ENCODE results near the gene DDX3X.
A peak's percentile ranks its signal among the peaks of the same experiment; 100 is the strongest.
"Not testable (repeated sequence)": the region's sequence is repeated elsewhere in the genome, so short reads cannot be mapped to it uniquely, and the experiment has no call there.

The DDX3X gene

DNA sequence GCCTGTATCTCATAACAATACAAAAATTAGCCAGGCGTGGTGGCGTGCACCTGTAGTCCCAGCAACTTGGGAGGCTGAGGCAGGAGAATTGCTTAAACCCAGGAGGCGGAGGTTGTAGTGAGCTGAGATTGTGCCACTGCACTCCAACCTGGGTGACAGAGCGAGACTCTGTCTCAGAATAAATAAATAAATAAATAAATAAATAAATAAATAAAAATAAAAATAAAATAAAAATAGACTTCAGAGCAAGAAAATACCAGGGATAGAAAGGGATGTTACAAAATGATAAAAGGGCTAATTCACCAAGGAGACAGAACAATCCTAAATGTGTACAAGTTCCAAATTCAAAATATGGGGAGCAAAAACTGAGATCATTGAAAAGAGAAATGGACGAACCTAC, 37.6 kb downstream of the DDX3X start:
- not testable (repeated sequence) for DNase-seq (ENCODE audit: low read depth, low spot score)

DNA sequence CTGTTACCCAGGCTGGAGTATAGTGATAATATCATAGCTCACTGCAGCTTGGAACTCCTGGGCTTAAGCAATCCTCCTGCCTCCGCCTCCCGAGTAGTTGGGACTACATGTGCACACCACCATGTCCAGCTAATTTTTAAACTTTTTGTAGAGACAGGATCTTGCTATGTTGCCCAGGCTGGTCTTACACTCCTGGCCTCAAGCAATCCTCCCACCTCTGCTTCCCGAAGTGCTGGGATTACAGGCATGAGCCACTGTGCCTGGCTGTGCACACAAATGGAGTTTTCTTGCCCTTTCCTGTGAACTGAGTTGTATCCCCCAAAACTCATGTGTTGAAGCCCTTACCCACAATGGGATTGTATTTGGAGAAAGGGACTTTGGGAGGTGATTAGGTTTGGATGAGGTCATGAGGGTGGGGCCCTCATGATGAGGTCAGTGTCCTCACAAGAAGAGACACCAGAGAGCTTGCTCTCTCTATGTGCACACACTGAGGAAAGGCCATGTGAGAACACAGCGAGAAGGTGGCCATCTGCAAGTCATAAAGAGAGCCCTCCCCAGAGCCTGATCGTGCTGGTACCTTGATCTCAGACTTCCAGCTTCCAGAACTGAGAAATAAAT, 40.1 kb downstream of the DDX3X start:
- no peak for DNase-seq (ENCODE audit: low read depth, low spot score)

- DNase-seq (ENCODE audit: low read depth, low spot score), result no peak
These were observed 43.7 kb downstream of the DDX3X start for GRCh38 chrX:41377624-41378023.

- peak; percentile 82 for DNase-seq (ENCODE audit: low read depth, low spot score)
These were observed 47.7 kb downstream of the DDX3X start for GRCh38 chrX:41381685-41382084.

GRCh38 chrX:41382714-41383645, 49.0 kb downstream of the DDX3X start:
- peak; percentile 42 for DNase-seq (ENCODE audit: low read depth, low spot score)

- no peak for DNase-seq (ENCODE audit: low read depth, low spot score)
These were observed 50.2 kb downstream of the DDX3X start for GRCh38 chrX:41384051-41384705.

DNA sequence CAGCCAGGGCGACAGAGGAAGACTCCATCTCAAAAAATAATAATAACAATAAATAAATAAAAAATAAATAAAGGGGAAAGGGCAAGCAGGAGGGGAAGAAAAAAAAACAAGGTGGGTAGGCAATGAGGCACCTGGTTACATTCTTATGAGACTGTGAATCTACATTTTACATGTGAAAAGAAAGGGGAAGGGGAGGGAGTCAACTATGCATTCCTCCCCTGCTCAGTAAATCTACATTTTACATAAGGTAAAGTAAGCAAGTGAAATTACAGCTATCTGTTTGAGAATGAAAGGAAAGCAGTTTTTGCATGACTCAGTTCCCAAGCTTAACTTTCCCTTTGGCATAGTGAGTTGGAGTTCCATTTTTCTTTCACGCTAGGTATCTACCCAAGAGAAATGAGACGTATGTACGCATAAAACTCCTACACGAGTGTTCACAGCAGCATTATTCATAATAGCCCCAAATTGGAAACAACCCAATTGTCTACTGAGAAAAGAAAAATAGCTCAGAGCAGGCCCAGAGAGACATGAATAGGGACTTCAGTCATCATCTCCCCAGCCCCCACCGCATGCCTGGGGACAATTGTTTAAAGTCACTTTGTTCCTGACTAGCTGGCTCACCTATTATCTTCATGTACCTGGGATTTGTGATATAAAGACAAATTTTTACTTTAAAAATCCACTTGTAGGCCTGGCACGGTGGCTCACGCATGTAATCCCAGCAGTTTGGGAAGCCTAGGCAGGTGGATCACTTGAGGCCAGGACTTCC, 52.4 kb downstream of the DDX3X start:
- DNase-seq (ENCODE audit: low read depth, low spot score), result no peak

- DNase-seq (ENCODE audit: low read depth, low spot score), result no peak
These were observed 54.6 kb downstream of the DDX3X start for GRCh38 chrX:41388543-41388942.

DNA sequence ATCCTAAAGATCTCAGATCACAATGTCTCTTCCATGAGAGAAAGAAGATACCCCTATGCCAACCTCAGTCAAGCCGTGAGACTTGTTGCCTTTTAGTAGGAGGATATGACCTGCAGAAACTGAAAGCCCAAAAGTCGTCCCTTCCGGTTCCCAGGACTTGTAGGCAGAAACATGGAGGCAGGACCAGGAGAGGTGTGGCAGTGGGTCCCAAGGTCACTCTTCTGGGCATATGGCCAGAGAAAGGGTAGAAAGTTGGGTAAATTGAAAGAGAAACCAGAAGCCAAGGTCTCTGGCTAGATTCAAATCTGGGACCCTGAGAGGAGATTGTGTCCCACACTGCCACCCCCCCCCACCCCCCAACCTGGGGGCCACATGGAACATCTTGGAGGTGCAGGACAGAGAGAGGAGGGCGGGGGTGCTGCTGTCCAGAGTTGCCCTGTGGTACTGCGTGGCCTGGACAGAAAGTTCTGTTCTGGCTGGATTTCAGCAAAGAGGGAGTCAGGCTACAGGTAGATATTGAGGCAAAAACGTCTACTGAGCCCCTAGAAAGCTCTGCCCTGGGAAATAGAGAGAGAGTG, 55.4 kb downstream of the DDX3X start:
- DNase-seq (ENCODE audit: low read depth, low spot score), result no peak

- not testable (repeated sequence) for DNase-seq (ENCODE audit: low read depth, low spot score)
These were observed 56.6 kb downstream of the DDX3X start for GRCh38 chrX:41390576-41390975.

DNA sequence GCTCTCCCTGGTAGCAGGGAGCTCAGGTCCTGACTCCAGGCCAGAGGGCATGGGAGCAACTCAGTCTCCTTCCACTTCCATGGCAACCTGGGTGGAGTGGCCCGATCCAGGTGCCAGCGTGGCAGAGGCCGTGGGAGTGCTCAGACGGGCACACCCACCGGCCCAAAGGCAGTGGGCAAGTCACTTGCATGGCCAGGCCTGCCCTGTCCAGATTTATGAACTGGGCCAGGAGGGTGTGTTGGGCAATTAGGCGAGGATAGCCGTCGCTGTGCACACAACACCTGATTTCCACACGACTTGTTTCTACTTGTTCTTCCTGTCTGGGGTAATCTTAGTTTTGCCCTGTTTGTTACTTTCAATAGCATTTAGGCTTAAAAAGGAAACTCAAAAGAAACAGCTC, 57.6 kb downstream of the DDX3X start:
- no peak for DNase-seq (ENCODE audit: low read depth, low spot score)

- no peak for DNase-seq (ENCODE audit: low read depth, low spot score)
These were observed 60.3 kb downstream of the DDX3X start for GRCh38 chrX:41394293-41394692.

DNA sequence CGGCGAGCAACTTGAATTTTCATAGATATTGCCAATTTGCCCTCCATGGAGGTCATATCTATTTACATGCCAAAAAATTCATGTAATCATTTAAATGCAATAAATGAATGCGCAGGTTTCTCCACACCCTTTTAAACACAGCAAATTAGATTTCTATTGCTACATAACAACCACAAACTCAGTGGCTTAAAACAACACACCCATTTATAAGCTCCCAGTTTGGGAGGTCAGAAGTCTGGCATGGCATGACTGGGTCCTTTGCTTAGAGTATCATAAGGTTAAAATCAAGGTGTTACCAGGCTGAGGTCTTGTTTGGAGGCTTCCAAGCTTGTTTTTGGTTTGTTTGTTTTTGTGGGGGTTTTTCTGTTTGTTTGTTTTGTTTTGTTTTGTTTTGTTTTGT, 63.3 kb downstream of the DDX3X start:
- DNase-seq (ENCODE audit: low read depth, low spot score), result no peak

DNA sequence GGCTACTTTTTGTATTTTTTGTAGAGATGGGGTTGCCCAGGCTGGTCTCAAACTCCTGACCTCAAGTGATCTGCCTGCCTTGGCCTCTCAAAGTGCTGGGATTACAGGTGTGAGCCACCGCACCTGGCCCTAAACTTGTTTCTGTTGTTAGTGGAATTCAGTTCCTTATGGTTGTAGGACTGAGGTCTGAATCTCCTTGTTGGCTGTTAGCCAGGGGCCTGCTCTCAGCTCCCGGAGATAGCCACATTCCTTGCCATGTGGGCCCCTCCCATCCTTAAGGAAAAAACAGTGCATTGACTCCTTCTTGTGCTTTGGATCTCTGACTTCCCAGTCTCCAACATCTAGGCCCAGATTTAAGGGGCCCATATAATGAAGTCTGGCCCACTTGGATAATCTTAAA, 63.8 kb downstream of the DDX3X start:
- no peak for DNase-seq (ENCODE audit: low read depth, low spot score)

GRCh38 chrX:41402556-41402955, 68.6 kb downstream of the DDX3X start:
- not testable (repeated sequence) for DNase-seq (ENCODE audit: low read depth, low spot score)

- DNase-seq (ENCODE audit: low read depth, low spot score), result no peak
These were observed 71.6 kb downstream of the DDX3X start for GRCh38 chrX:41405551-41405950.

GRCh38 chrX:41406201-41406600, 72.2 kb downstream of the DDX3X start:
- no peak for DNase-seq (ENCODE audit: low read depth, low spot score)

- DNase-seq (ENCODE audit: low read depth, low spot score), result no peak
These were observed 73.9 kb downstream of the DDX3X start for GRCh38 chrX:41407816-41408215.

DNA sequence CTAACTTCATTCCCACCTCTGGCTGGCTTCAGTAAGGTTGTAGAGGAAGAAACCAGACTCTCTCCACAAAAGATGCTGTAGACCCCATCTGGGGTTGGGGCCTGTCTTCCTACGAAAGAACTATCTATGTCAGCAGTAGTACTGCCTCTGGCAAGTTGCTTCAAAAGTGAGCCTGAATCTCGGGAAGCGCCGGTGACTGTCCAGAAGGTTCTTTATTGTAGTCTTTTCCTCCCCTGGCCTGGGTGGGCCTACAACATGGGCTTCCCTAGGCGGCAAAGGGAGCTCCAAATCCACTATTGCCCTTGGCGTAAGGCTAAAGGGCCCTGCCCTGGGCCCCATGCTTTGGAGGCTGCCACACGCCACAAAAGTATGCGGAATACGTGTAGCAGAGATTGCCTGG, 74.6 kb downstream of the DDX3X start:
- DNase-seq (ENCODE audit: low read depth, low spot score), result no peak

DNA sequence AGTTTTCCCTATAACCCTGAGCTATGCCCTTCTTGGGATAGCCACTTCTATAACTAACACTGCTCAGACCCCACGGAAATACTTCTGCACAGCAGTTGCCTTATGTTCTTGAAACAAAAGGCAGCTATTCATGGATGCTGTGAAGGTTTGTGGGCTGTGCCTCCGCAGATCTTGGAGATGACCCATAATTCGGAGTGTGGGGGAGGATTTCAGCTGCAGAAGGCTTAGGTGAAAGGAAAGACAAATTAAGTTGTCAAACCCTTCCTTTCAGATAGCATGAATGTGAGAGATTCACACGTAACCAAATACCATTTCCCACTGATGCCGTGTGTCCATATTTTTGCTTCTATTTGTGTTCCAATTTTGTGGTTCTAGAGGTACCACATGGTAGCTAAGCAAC, 75.0 kb downstream of the DDX3X start:
- DNase-seq (ENCODE audit: low read depth, low spot score), result no peak

DNA sequence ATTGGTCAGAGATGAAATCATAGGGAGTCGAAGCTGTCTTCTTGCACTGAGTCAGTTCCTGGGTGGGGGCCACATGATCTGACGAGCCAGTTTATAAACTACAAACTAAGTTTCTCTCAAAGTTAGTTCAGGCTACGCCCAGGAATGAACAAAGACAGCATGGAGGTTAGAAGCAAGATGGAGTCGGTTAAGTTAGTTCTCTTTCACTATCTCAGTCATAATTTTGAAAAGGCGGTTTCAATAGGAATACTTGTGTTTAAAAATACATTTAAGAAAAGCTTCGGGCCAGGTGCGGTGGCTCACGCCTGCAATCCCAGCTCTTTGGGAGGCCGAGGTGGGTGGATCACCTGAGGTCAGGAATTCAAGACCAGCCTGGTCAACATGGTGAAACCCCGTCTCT, 77.3 kb downstream of the DDX3X start:
- not testable (repeated sequence) for DNase-seq (ENCODE audit: low read depth, low spot score)

Data from brain pericyte (primary cell).